GM23338 (cell line): Measurements from ENCODE around the gene PACSIN1. TPM values are rescaled to one million over a fixed set of nuclear protein-coding genes. Genes with fewer than 3 reads are reported as not detected.

ENCODE experiments used
- ATAC-seq: fragments of 200-7000 bp; cut with Tn5 transposase; 3 replicates; pipeline ENCODE4 v1.9.1; 2020
- DNase-seq: peaks from one replicate; pipeline ENCODE4 v3.0.0-alpha.2; 2015; ENCODE audit warnings: low spot score
- H2AFZ ChIP-seq: fragments of 200-600 bp; sonication (generic); 2 replicates; pipeline ENCODE4 v1.8.0; 2016; ENCODE audit warnings: antibody characterized with exemption, mild to moderate bottlenecking, moderate library complexity
- H3F3A ChIP-seq: fragments of 200-600 bp; sonication (generic); replicated peaks from 2 replicates; pipeline ENCODE4 v1.8.0; 2017; ENCODE audit warnings: antibody characterized with exemption, mixed run types, low read depth
- H3K27ac ChIP-seq: fragments of 200-600 bp; sonication (generic); 2 replicates; pipeline ENCODE4 v1.6.1; 2016; ENCODE audit warnings: low read depth
- H3K27me3 ChIP-seq: fragments of 200-600 bp; sonication (generic); 2 replicates; pipeline ENCODE4 v1.8.0; 2016; ENCODE audit warnings: mild to moderate bottlenecking, mixed run types, moderate library complexity; ENCODE audit not compliant: insufficient read depth
- H3K36me3 ChIP-seq: fragments of 200-600 bp; sonication (generic); 2 replicates; pipeline ENCODE4 v1.8.0; 2016; ENCODE audit warnings: mild to moderate bottlenecking; ENCODE audit not compliant: insufficient read depth
- H3K4me1 ChIP-seq: fragments of 200-600 bp; sonication (generic); 2 replicates; pipeline ENCODE4 v1.8.0; 2016; ENCODE audit warnings: mild to moderate bottlenecking, moderate library complexity; ENCODE audit not compliant: insufficient read depth
- H3K4me2 ChIP-seq: fragments of 200-600 bp; sonication (generic); 2 replicates; pipeline ENCODE4 v1.7.1; 2017; ENCODE audit warnings: mixed run types
- H3K4me3 ChIP-seq: fragments of 200-600 bp; sonication (generic); 2 replicates; pipeline ENCODE4 v1.6.1; 2016; ENCODE audit warnings: mixed run types
- H3K79me2 ChIP-seq: fragments of 200-600 bp; sonication (generic); replicated peaks from 2 replicates; pipeline ENCODE4 v1.8.0; 2017; ENCODE audit warnings: mild to moderate bottlenecking; ENCODE audit not compliant: insufficient read depth
- H3K9me2 ChIP-seq: fragments of 200-600 bp; sonication (generic); 2 replicates; pipeline ENCODE4 v1.8.0; 2017; ENCODE audit not compliant: insufficient read depth
- H4K20me1 ChIP-seq: fragments of 200-600 bp; sonication (generic); replicated peaks from 2 replicates; pipeline ENCODE4 v1.8.0; 2017; ENCODE audit warnings: mild to moderate bottlenecking; ENCODE audit not compliant: insufficient read depth
- H3K27ac Mint-ChIP-seq: 2 replicates; pipeline ENCODE4 v1.8.0; 2020; ENCODE audit warnings: inconsistent platforms, mild to moderate bottlenecking, moderate library complexity, mixed read lengths
- H3K27me3 Mint-ChIP-seq: 3 replicates; pipeline ENCODE4 v1.8.0; 2022; ENCODE audit warnings: low read depth, mild to moderate bottlenecking, moderate library complexity, mixed read lengths, inconsistent platforms; ENCODE audit not compliant: insufficient read depth, poor library complexity
- H3K36me3 Mint-ChIP-seq: 3 replicates; pipeline ENCODE4 v1.8.0; 2021; ENCODE audit warnings: low read depth, mild to moderate bottlenecking, inconsistent platforms, moderate library complexity, mixed read lengths
- H3K4me1 Mint-ChIP-seq: 3 replicates; pipeline ENCODE4 v1.8.0; 2020; ENCODE audit warnings: mild to moderate bottlenecking, inconsistent platforms, mixed read lengths
- H3K4me3 Mint-ChIP-seq: 3 replicates; pipeline ENCODE4 v1.8.0; 2021; ENCODE audit warnings: moderate library complexity, mild to moderate bottlenecking, inconsistent platforms, mixed read lengths
- H3K9me3 Mint-ChIP-seq: 3 replicates; pipeline ENCODE4 v1.8.0; 2020; ENCODE audit warnings: moderate library complexity, mild to moderate bottlenecking, inconsistent platforms, mixed read lengths
- CREB1 ChIP-seq: fragments of 250-450 bp; sonication (Bioruptor Pico); IDR thresholded peaks from 2 replicates; pipeline ENCODE4 v1.5.0; 2020; ENCODE audit warnings: low read depth, mild to moderate bottlenecking, moderate library complexity
- EZH2 ChIP-seq: fragments of 200-600 bp; sonication (generic); IDR thresholded peaks from one replicate; pipeline ENCODE4 v1.8.0; 2017; ENCODE audit warnings: antibody characterized with exemption, mild to moderate bottlenecking, low read depth; ENCODE audit not compliant: unreplicated experiment
- EZH2phosphoT487 ChIP-seq: fragments of 200-600 bp; sonication (generic); IDR thresholded peaks from one replicate; pipeline ENCODE4 v1.8.1; 2018; ENCODE audit warnings: antibody characterized with exemption; ENCODE audit not compliant: unreplicated experiment
- JUNB ChIP-seq: IDR thresholded peaks from one replicate; pipeline ENCODE4 v1.6.1; 2016; ENCODE audit warnings: antibody characterized with exemption; ENCODE audit not compliant: unreplicated experiment
- NANOG ChIP-seq: IDR thresholded peaks from 2 replicates; pipeline ENCODE4 v1.6.1; 2016; ENCODE audit warnings: antibody characterized with exemption, borderline replicate concordance
- POLR2AphosphoS5 ChIP-seq: IDR thresholded peaks from 2 replicates; pipeline ENCODE4 v1.6.1; 2016; ENCODE audit warnings: antibody characterized with exemption, low read depth
- STAT1 ChIP-seq: IDR thresholded peaks from one replicate; pipeline ENCODE4 v1.6.1; 2016; ENCODE audit warnings: antibody characterized with exemption; ENCODE audit not compliant: unreplicated experiment
- ZNF114 ChIP-seq: fragments of 250-450 bp; sonication (Bioruptor Pico); IDR thresholded peaks from 2 replicates; pipeline ENCODE4 v1.5.0; 2020; ENCODE audit warnings: mild to moderate bottlenecking, moderate library complexity
- ZNF331 ChIP-seq: fragments of 250-450 bp; sonication (Bioruptor Pico); IDR thresholded peaks from 2 replicates; pipeline ENCODE4 v1.5.0; 2020; ENCODE audit warnings: low read depth, mild to moderate bottlenecking, moderate library complexity
- polyA plus RNA-seq: library from polyadenylated mRNA; unstranded; fragments of >200 nt; fragmentation: Nextera tagmentation; extraction: Ambion mirVana; gene quantifications from 2 replicates; pipeline ENCODE4 v1.2.1, GENCODE V29; 2016
- total RNA-seq: library from RNA; depleted of rRNA; stranded (reverse); fragments of >200 nt; shearing (Covaris generic); gene quantifications from 2 replicates; pipeline ENCODE4 v1.2.3, GENCODE V29; 2014
- TF ChIP-seq, protein P1 (sequence below), 2 experiments: fragments of 200-600 bp in 1 of 2; sonication (generic) in 1 of 2; conservative IDR thresholded peaks; 2 replicates each; pipeline versions ENCODE4 v1.5.1 to v1.6.1; 2016 to 2017; ENCODE audit warnings: antibody characterized with exemption in 2 of 2, low read depth in 2 of 2, mild to moderate bottlenecking in 2 of 2, moderate library complexity in 1 of 2
- TF ChIP-seq, protein P2 (sequence below): fragments of 250-450 bp; sonication (Bioruptor Pico); IDR thresholded peaks from 2 replicates; pipeline ENCODE4 v1.5.0; 2020; ENCODE audit warnings: mild to moderate bottlenecking, moderate library complexity

Gene PACSIN1
- total and polyA plus RNA-seq, 2 experiments from 2014 or later, result 5.2 to 8.7 TPM

DNA sequence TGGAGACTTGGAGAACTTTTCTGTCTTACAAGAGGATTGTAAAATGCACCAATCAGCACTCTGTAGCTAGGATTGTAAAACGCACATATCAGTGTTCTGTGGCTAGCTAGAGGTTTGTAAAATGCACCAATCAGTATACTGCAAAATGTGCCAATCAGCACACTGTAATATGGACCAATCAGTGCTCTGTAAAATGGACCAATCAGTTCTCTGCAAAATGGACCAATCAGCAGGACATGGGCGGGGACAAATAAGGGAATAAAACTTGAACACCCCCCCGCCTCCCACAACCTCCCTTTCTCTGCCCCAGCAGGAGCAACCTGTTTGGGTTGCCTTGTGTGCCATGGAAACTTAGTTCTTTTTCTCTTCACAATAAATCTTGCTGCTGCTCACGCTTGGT is 27.2 kb upstream of the PACSIN1 start:
- Mint-ChIP-seq H3K9me3 (peaks cover 30% of the 10 kb centered on the region), H3K27ac (no peak overlapping the region), H3K36me3 (peaks cover 13% of the 10 kb centered on the region; the same call in 2 of the 3 replicates), H3K4me1 (no peaks in the 10 kb centered on the region), H3K27me3 (peaks cover 3% of the 10 kb centered on the region), H3K4me3 (no peak overlapping the region)
- no peak overlapping the region for H2AFZ ChIP-seq
- no peak for TF ChIP-seq CREB1 (CRISPR knock-in tag)
- TF ChIP-seq ZNF114 (CRISPR knock-in tag), result no peak
- TF ChIP-seq, protein P1, sequence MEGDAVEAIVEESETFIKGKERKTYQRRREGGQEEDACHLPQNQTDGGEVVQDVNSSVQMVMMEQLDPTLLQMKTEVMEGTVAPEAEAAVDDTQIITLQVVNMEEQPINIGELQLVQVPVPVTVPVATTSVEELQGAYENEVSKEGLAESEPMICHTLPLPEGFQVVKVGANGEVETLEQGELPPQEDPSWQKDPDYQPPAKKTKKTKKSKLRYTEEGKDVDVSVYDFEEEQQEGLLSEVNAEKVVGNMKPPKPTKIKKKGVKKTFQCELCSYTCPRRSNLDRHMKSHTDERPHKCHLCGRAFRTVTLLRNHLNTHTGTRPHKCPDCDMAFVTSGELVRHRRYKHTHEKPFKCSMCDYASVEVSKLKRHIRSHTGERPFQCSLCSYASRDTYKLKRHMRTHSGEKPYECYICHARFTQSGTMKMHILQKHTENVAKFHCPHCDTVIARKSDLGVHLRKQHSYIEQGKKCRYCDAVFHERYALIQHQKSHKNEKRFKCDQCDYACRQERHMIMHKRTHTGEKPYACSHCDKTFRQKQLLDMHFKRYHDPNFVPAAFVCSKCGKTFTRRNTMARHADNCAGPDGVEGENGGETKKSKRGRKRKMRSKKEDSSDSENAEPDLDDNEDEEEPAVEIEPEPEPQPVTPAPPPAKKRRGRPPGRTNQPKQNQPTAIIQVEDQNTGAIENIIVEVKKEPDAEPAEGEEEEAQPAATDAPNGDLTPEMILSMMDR (conservative IDR thresholded peaks at IDR 0.05; ENCODE audit: low read depth in 2 of 2), result no peak
- TF ChIP-seq EZH2, result no peak
- no peak for DNase-seq
- no peaks in the 10 kb centered on the region for H3K27me3 ChIP-seq
- H3K4me1 ChIP-seq, result no peaks in the 10 kb centered on the region
- H4K20me1 ChIP-seq, result no peaks in the 10 kb centered on the region
- H3K4me2 ChIP-seq, result no peak overlapping the region
- no peaks in the 10 kb centered on the region for H3K9me2 ChIP-seq
- no peaks in the 10 kb centered on the region for H3K36me3 ChIP-seq
- no peaks in the 10 kb centered on the region for H3F3A ChIP-seq
- no peak overlapping the region for H3K27ac ChIP-seq
- no peaks in the 10 kb centered on the region for H3K79me2 ChIP-seq
- ATAC-seq, result no peak
- no peak overlapping the region for H3K4me3 ChIP-seq

DNA sequence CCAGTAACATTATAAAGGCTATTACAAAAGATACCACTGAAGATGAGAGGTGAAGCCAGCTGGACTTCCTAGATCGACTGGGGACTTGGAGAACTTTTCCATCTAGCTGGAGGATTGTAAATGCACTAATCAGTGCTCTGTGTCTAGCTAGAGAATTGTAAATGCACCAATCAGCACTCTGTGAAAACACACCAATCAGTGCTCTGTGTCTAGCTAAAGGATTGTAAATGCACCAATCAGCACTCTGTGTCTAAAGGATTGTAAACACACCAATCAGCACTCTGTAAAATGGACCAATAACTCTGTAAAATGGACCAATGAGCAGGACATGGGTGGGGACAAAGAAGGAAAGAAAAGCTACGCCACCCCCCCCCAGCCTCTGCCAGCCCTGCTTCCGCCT is 26.4 kb upstream of the PACSIN1 start:
- H3K4me3 Mint-ChIP-seq, result no peak overlapping the region
- H3K4me2 ChIP-seq, result no peak overlapping the region
- ATAC-seq (no peak), DNase-seq (no peak)
- no peak overlapping the region for H3K27ac Mint-ChIP-seq
- no peak overlapping the region for H2AFZ ChIP-seq
- no peaks in the 10 kb centered on the region for H3F3A ChIP-seq
- H3K79me2 ChIP-seq, result no peaks in the 10 kb centered on the region
- H3K36me3 ChIP-seq, result no peaks in the 10 kb centered on the region
- H3K9me3 Mint-ChIP-seq, result peaks cover 30% of the 10 kb centered on the region
- H3K27ac ChIP-seq, result no peak overlapping the region
- peaks cover 13% of the 10 kb centered on the region; the same call in 2 of the 3 replicates for H3K36me3 Mint-ChIP-seq
- H3K4me1 ChIP-seq, result no peaks in the 10 kb centered on the region
- no peaks in the 10 kb centered on the region for H3K9me2 ChIP-seq
- H4K20me1 ChIP-seq, result no peaks in the 10 kb centered on the region
- H3K27me3 ChIP-seq, result no peaks in the 10 kb centered on the region
- H3K4me1 Mint-ChIP-seq, result no peaks in the 10 kb centered on the region
- no peak overlapping the region for H3K4me3 ChIP-seq
- H3K27me3 Mint-ChIP-seq, result peaks cover 3% of the 10 kb centered on the region
- TF ChIP-seq, protein P1 (conservative IDR thresholded peaks at IDR 0.05; ENCODE audit: low read depth in 2 of 2), result no peak
- TF ChIP-seq ZNF114 (CRISPR knock-in tag) (no peak), EZH2 (no peak), NANOG (no peak), POLR2AphosphoS5 (no peak), STAT1 (no peak), CREB1 (CRISPR knock-in tag) (no peak), ZNF331 (no peak), JUNB (no peak), EZH2phosphoT487 (no peak)
- TF ChIP-seq, protein P2, sequence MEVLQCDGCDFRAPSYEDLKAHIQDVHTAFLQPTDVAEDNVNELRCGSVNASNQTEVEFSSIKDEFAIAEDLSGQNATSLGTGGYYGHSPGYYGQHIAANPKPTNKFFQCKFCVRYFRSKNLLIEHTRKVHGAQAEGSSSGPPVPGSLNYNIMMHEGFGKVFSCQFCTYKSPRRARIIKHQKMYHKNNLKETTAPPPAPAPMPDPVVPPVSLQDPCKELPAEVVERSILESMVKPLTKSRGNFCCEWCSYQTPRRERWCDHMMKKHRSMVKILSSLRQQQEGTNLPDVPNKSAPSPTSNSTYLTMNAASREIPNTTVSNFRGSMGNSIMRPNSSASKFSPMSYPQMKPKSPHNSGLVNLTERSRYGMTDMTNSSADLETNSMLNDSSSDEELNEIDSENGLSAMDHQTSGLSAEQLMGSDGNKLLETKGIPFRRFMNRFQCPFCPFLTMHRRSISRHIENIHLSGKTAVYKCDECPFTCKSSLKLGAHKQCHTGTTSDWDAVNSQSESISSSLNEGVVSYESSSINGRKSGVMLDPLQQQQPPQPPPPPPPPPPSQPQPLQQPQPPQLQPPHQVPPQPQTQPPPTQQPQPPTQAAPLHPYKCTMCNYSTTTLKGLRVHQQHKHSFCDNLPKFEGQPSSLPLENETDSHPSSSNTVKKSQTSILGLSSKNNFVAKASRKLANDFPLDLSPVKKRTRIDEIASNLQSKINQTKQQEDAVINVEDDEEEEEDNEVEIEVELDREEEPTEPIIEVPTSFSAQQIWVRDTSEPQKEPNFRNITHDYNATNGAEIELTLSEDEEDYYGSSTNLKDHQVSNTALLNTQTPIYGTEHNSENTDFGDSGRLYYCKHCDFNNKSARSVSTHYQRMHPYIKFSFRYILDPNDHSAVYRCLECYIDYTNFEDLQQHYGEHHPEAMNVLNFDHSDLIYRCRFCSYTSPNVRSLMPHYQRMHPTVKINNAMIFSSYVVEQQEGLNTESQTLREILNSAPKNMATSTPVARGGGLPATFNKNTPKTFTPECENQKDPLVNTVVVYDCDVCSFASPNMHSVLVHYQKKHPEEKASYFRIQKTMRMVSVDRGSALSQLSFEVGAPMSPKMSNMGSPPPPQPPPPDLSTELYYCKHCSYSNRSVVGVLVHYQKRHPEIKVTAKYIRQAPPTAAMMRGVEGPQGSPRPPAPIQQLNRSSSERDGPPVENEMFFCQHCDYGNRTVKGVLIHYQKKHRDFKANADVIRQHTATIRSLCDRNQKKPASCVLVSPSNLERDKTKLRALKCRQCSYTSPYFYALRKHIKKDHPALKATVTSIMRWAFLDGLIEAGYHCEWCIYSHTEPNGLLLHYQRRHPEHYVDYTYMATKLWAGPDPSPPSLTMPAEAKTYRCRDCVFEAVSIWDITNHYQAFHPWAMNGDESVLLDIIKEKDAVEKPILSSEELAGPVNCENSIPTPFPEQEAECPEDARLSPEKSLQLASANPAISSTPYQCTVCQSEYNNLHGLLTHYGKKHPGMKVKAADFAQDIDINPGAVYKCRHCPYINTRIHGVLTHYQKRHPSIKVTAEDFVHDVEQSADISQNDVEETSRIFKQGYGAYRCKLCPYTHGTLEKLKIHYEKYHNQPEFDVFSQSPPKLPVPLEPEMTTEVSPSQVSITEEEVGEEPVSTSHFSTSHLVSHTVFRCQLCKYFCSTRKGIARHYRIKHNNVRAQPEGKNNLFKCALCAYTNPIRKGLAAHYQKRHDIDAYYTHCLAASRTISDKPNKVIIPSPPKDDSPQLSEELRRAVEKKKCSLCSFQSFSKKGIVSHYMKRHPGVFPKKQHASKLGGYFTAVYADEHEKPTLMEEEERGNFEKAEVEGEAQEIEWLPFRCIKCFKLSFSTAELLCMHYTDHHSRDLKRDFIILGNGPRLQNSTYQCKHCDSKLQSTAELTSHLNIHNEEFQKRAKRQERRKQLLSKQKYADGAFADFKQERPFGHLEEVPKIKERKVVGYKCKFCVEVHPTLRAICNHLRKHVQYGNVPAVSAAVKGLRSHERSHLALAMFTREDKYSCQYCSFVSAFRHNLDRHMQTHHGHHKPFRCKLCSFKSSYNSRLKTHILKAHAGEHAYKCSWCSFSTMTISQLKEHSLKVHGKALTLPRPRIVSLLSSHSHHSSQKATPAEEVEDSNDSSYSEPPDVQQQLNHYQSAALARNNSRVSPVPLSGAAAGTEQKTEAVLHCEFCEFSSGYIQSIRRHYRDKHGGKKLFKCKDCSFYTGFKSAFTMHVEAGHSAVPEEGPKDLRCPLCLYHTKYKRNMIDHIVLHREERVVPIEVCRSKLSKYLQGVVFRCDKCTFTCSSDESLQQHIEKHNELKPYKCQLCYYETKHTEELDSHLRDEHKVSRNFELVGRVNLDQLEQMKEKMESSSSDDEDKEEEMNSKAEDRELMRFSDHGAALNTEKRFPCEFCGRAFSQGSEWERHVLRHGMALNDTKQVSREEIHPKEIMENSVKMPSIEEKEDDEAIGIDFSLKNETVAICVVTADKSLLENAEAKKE (CRISPR knock-in tag), result no peak
